Choroid plexus epithelial cell (primary cell): Measurements from ENCODE around the gene SEH1L.

Experiments
- DNase-seq: peaks from one replicate; pipeline ENCODE4 v3.0.0-alpha.2; 2010; ENCODE audit warnings: low read depth
- H3K4me3 ChIP-seq: 2 replicates; pipeline ENCODE4 v1.5.1; 2011; ENCODE audit warnings: low read depth, mild to moderate bottlenecking, control low read depth, low read length, moderate library complexity
- CTCF ChIP-seq: conservative IDR thresholded peaks from 2 replicates; pipeline ENCODE4 v1.5.1; 2011; ENCODE audit warnings: low read depth, mild to moderate bottlenecking, control low read depth, inconsistent platforms, low read length, moderate library complexity

Gene SEH1L

GRCh38 chr18:12989397-12990122, 41.7 kb downstream of the SEH1L start:
- no peak for TF ChIP-seq CTCF
- H3K4me3 ChIP-seq: no peak overlapping the region
- DNase-seq: no peak

- no peak overlapping the region for H3K4me3 ChIP-seq
- no peak for TF ChIP-seq CTCF
- peak; percentile 3 for DNase-seq
These were observed 42.3 kb downstream of the SEH1L start for GRCh38 chr18:12990123-12990475.

GRCh38 chr18:12990641-12990966, 42.8 kb downstream of the SEH1L start:
- H3K4me3 ChIP-seq: peak overlapping the region; percentile 99
- DNase-seq: no peak
- no peak for TF ChIP-seq CTCF

GRCh38 chr18:12990967-12991820, 43.4 kb downstream of the SEH1L start, which contains the start of gene CEP192:
Gene CEP192, plus strand, starts transcription at chr18:12991362. Its CDS starts 8,063 bp downstream, at chr18:12999425.
- DNase-seq: peak; percentile 99
- no peak for TF ChIP-seq CTCF

GRCh38 chr18:12991821-12992179, 44.0 kb downstream of the SEH1L start:
- peak overlapping the region; percentile 99 for H3K4me3 ChIP-seq
- TF ChIP-seq CTCF: no peak
- peak; percentile 40 for DNase-seq

More at GRCh38 chr18:12990967-12991820, 43.4 kb downstream of the SEH1L start, which contains the start of gene CEP192:
- H3K4me3 ChIP-seq: peak within 1 kb of the TSS; percentile 99

GRCh38 chr18:12993439-12993838, 45.6 kb downstream of the SEH1L start:
- no peak for TF ChIP-seq CTCF
- DNase-seq: no peak
- no peak overlapping the region for H3K4me3 ChIP-seq

- no peak for TF ChIP-seq CTCF
- no peak overlapping the region for H3K4me3 ChIP-seq
- DNase-seq: no peak
These were observed 47.6 kb downstream of the SEH1L start for GRCh38 chr18:12995424-12995823.
